MM.1S (cell line): Measurements from ENCODE around the gene PLOD3.

Source experiments
- EZH2 ChIP-seq: fragments of 300-600 bp; sonication (generic); optimal IDR thresholded peaks from 2 replicates; pipeline ENCODE3; 2017; ENCODE audit warnings: low read depth, mild to moderate bottlenecking, antibody characterized with exemption, low read length, mixed read lengths
- EZH2phosphoT487 ChIP-seq: fragments of 300-600 bp; sonication (generic); IDR thresholded peaks from 2 replicates; pipeline ENCODE4 v1.6.1; 2018; ENCODE audit warnings: antibody characterized with exemption, low read length
- TF ChIP-seq, protein P1 (sequence below): fragments of 300-600 bp; sonication (generic); IDR thresholded peaks from 2 replicates; pipeline ENCODE4 v1.5.1; 2016; ENCODE audit warnings: antibody characterized with exemption, low read length, mixed read lengths

- TF ChIP-seq, protein P1, sequence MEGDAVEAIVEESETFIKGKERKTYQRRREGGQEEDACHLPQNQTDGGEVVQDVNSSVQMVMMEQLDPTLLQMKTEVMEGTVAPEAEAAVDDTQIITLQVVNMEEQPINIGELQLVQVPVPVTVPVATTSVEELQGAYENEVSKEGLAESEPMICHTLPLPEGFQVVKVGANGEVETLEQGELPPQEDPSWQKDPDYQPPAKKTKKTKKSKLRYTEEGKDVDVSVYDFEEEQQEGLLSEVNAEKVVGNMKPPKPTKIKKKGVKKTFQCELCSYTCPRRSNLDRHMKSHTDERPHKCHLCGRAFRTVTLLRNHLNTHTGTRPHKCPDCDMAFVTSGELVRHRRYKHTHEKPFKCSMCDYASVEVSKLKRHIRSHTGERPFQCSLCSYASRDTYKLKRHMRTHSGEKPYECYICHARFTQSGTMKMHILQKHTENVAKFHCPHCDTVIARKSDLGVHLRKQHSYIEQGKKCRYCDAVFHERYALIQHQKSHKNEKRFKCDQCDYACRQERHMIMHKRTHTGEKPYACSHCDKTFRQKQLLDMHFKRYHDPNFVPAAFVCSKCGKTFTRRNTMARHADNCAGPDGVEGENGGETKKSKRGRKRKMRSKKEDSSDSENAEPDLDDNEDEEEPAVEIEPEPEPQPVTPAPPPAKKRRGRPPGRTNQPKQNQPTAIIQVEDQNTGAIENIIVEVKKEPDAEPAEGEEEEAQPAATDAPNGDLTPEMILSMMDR = 0 out of 2 replicates have a peak, but pooled peaks have one; percentile 3
- TF ChIP-seq EZH2 (no peak), EZH2phosphoT487 (no peak)
Measured at GRCh38 chr7:101156277-101156676, 61.1 kb downstream of the PLOD3 start.
